H1 (cell line): ENCODE measurements around the gene FAM204A. TPM values are rescaled to one million over a fixed set of nuclear protein-coding genes. Genes with fewer than 3 reads are reported as not detected.

ENCODE experiments used
- ATF3 ChIP-seq: IDR thresholded peaks from 2 replicates; pipeline ENCODE4 v1.6.1; 2011; ENCODE audit warnings: low read depth, mild to moderate bottlenecking, low read length; ENCODE audit not compliant: insufficient read depth
- BCL11A ChIP-seq, 2 experiments: IDR thresholded peaks; one replicate each; pipeline ENCODE4 v1.6.1; 2011; ENCODE audit warnings: low read depth in 2 of 2, low read length in 2 of 2, mild to moderate bottlenecking in 2 of 2
- BRCA1 ChIP-seq: IDR thresholded peaks from 2 replicates; pipeline ENCODE4 v1.6.1; 2012; ENCODE audit warnings: low read depth, low read length, improper control_type of control experiment
- CEBPB ChIP-seq: IDR thresholded peaks from 2 replicates; pipeline ENCODE4 v1.6.1; 2012; ENCODE audit warnings: low read depth, low read length
- CHD7 ChIP-seq: fragments of 300-600 bp; sonication (generic); IDR thresholded peaks from 2 replicates; pipeline ENCODE4 v1.7.1; 2012; ENCODE audit warnings: low read length, moderate library complexity, mild to moderate bottlenecking, inconsistent platforms; ENCODE audit not compliant: insufficient replicate concordance
- CTBP2 ChIP-seq: IDR thresholded peaks from 2 replicates; pipeline ENCODE4 v1.7.0; 2011; ENCODE audit warnings: borderline replicate concordance, mild to moderate bottlenecking, moderate library complexity, mixed read lengths, low read length; ENCODE audit not compliant: insufficient read depth, insufficient read length
- JUND ChIP-seq: IDR thresholded peaks from 2 replicates; pipeline ENCODE4 v1.6.1; 2011; ENCODE audit warnings: mild to moderate bottlenecking, improper control_type of control experiment, low read length
- RAD21 ChIP-seq, 2 experiments: IDR thresholded peaks in 1 of 2; conservative IDR thresholded peaks in 1 of 2; 2 replicates each; pipeline ENCODE4 v1.6.1; 2011; ENCODE audit warnings: low read depth in 2 of 2, low read length in 2 of 2, improper control_type of control experiment in 1 of 2, inconsistent platforms in 1 of 2, mild to moderate bottlenecking in 1 of 2, moderate library complexity in 1 of 2
- SAP30 ChIP-seq: fragments of 300-600 bp; sonication (generic); IDR thresholded peaks from 2 replicates; pipeline ENCODE4 v1.7.1; 2012; ENCODE audit warnings: low read length, moderate library complexity, mild to moderate bottlenecking, inconsistent platforms; ENCODE audit not compliant: insufficient read depth, insufficient replicate concordance
- ZNF274 ChIP-seq: IDR thresholded peaks from 2 replicates; pipeline ENCODE4 v1.7.0; 2012; ENCODE audit warnings: low read length, borderline replicate concordance; ENCODE audit errors: extremely low read depth
- polyA plus RNA-seq, 7 experiments: library from polyadenylated mRNA; depleted of rRNA in 3 of 7; stranded (reverse) in 5 of 7; unstranded in 2 of 7; fragments of >200 nt in 5 of 7; fragments of 200-250 nt in 2 of 7; gene quantifications; 1 replicate in 5 of 7; 2 replicates in 1 of 7; 4 replicates in 1 of 7; pipeline versions ENCODE4 v1.2.1 to v1.2.3, GENCODE V29; 2011 to 2013; ENCODE audit warnings: missing spikeins in 2 of 7, mixed read lengths in 2 of 7
- total RNA-seq: library from RNA; stranded (reverse); fragmentation: NEBNext Ultra II Directional; extraction: Animal tissue kit (Norgen Biotek cat#: 25700); gene quantifications from 2 replicates; pipeline ENCODE4 v1.2.1, GENCODE V29; 2021

FAM204A gene
- total and polyA plus RNA-seq, 2 of the 8 experiments (the other 6 are each of a cell fraction or from before 2014, with no cell fraction given): 4.9 to 37.4 TPM

- no peak for TF ChIP-seq CHD7
- no peak for TF ChIP-seq BCL11A (IDR thresholded peaks at IDR 0.05; ENCODE audit: low read depth in 2 of 2, low read length in 2 of 2)
- TF ChIP-seq BRCA1: no peak
- TF ChIP-seq CEBPB: no peak
- no peak for TF ChIP-seq SAP30
- TF ChIP-seq RAD21 (IDR thresholded peaks at IDR 0.05 in 1 of 2, conservative IDR thresholded peaks at IDR 0.05 in 1 of 2; ENCODE audit: low read depth in 2 of 2, low read length in 2 of 2): no peak
- no peak for TF ChIP-seq ZNF274
- TF ChIP-seq CTBP2: no peak
- no peak for TF ChIP-seq JUND
- TF ChIP-seq ATF3: no peak
Observed at GRCh38 chr10:118272149-118272721, 69.9 kb downstream of the FAM204A start (continued).
